GM12875 (cell line): ENCODE data around the gene GPR15LG.

Experiments
- H3K4me3 ChIP-seq: one replicate; pipeline ENCODE4 v1.5.1; 2011; ENCODE audit warnings: low read depth, low read length, control low read depth
- TF ChIP-seq, protein P1 (sequence below): IDR thresholded peaks from 2 replicates; pipeline ENCODE4 v1.5.1; 2011; ENCODE audit warnings: low read depth, mild to moderate bottlenecking, control low read depth, inconsistent platforms, low read length, moderate library complexity, borderline replicate concordance; ENCODE audit not compliant: insufficient read depth

Gene GPR15LG

DNA sequence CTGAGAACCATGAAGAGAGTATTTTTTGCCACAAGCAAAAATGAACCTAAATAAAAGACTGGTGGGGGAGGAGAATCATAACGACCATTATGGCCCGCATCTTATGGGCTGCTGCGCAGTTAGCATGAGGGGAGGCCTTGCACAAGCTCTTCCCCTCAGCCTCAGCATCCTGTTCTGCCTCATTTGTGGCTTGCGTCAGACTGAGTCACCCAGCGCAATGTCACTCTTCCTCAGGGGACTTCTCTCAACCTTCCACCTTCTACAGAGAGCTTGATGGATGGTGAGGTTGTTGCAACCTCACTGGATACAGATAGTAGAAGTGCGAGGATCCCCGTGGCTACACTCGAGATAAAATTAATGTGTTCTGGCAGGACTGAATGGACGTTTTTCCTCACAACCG, 16.8 kb upstream of the GPR15LG start:
- TF ChIP-seq, protein P1, sequence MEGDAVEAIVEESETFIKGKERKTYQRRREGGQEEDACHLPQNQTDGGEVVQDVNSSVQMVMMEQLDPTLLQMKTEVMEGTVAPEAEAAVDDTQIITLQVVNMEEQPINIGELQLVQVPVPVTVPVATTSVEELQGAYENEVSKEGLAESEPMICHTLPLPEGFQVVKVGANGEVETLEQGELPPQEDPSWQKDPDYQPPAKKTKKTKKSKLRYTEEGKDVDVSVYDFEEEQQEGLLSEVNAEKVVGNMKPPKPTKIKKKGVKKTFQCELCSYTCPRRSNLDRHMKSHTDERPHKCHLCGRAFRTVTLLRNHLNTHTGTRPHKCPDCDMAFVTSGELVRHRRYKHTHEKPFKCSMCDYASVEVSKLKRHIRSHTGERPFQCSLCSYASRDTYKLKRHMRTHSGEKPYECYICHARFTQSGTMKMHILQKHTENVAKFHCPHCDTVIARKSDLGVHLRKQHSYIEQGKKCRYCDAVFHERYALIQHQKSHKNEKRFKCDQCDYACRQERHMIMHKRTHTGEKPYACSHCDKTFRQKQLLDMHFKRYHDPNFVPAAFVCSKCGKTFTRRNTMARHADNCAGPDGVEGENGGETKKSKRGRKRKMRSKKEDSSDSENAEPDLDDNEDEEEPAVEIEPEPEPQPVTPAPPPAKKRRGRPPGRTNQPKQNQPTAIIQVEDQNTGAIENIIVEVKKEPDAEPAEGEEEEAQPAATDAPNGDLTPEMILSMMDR: no peak
- no peak overlapping the region for H3K4me3 ChIP-seq

- TF ChIP-seq, protein P1: no peak
Observed at GRCh38 chr10:84158061-84158460, 15.5 kb upstream of the GPR15LG start.

DNA sequence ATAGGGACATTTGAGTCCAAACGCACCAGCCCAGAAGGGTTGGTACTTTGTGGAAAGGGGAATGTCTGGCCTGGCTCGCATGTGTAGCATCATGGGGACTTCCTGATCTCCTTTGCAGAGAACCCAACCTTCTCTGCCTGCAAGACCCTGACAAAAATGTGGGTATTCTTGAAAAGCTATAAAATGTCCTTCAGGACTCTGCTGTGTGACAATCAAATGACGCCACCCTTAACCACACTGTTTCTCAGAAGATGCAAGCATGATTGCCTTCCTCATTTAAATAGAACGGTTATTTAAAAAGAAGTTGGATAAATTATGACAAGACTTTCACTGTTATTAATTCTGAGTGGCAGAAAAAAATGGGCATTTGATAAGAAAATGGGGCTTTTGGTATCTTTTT, 15.1 kb upstream of the GPR15LG start:
- TF ChIP-seq, protein P1: no peak
- no peak overlapping the region for H3K4me3 ChIP-seq

More at GRCh38 chr10:84158061-84158460, 15.5 kb upstream of the GPR15LG start:
- no peak overlapping the region for H3K4me3 ChIP-seq

DNA sequence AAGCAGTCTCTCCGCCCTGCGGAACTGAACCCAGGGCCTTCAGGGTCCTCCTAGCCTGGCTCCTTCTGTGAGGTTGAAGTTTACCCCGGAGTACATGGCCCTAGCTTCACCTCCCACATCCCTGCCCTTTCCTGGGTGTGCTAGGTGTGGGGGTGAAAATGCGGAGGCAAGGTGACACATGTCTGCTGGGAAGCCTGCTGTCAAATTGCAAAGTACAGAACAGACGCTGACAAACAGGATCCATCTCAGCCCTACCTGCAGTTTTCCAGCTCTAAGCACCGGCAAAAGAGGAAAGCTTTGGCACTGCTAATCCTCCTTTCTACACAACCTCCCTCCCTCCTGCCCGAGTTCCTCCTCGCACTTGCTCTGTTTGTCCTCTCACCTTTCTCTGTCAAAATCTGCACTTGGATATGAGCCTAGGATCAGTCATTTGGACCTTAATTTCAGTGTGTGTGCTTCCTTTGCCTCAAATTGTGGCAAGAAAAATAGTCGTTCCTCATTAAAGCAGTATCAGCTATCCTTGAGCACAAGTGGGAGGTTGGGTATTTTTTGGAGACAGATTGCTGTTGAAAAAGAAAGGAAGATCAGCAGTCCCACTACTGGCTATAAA, 14.4 kb upstream of the GPR15LG start:
- H3K4me3 ChIP-seq: no peak overlapping the region
- TF ChIP-seq, protein P1: no peak

GRCh38 chr10:84160663-84161362, 12.8 kb upstream of the GPR15LG start:
- no peak overlapping the region for H3K4me3 ChIP-seq
- TF ChIP-seq, protein P1: no peak

GRCh38 chr10:84163996-84164395, 9.6 kb upstream of the GPR15LG start:
- TF ChIP-seq, protein P1: no peak
- H3K4me3 ChIP-seq: no peak overlapping the region

GRCh38 chr10:84164442-84164841, 9.2 kb upstream of the GPR15LG start:
- TF ChIP-seq, protein P1: no peak
- no peak overlapping the region for H3K4me3 ChIP-seq
